Right lobe of liver (tissue), 6 donors: Measurements from ENCODE around the gene TEDC2. TPM values are rescaled to one million over a fixed set of nuclear protein-coding genes. Genes with fewer than 3 reads are reported as not detected.

ENCODE experiments used
- ATAC-seq, 4 donors: fragments of 200-7000 bp; cut with Tn5 transposase; one replicate each; pipeline ENCODE4 v1.9.1; 2020; ENCODE audit warnings: mild to moderate bottlenecking in 4 of 4, moderate library complexity in 4 of 4
- DNase-seq, 3 donors: peaks; one replicate each; pipeline ENCODE4 v3.0.0-alpha.2; 2020
- H3K27ac ChIP-seq, 3 donors: fragments of 200-600 bp; one replicate each; pipeline ENCODE4 v1.8.0; 2022
- H3K27me3 ChIP-seq, 2 donors: fragments of 200-600 bp; one replicate each; pipeline ENCODE4 v1.8.0; 2022
- H3K36me3 ChIP-seq, 4 donors: fragments of 200-600 bp; sonication (generic) in 1 of 4; one replicate each; pipeline versions ENCODE4 v1.5.1 to v1.8.0; 2017 to 2022; ENCODE audit warnings: control low read depth in 1 of 4
- H3K4me1 ChIP-seq, 4 donors: fragments of 200-600 bp; sonication (generic) in 1 of 4; one replicate each; pipeline versions ENCODE4 v1.5.1 to v1.8.0; 2017 to 2022; ENCODE audit warnings: control low read depth in 1 of 4
- H3K4me3 ChIP-seq, 3 donors: fragments of 200-600 bp; one replicate each; pipeline ENCODE4 v1.8.0; 2022
- H3K9me3 ChIP-seq, 4 donors: fragments of 200-600 bp; sonication (generic) in 1 of 4; one replicate each; pipeline versions ENCODE4 v1.5.1 to v1.8.0; 2017 to 2022; ENCODE audit warnings: control low read depth in 1 of 4
- POLR2A ChIP-seq: fragments of 450-650 bp; IDR thresholded peaks from one replicate; pipeline ENCODE4 v1.6.1; 2017; ENCODE audit warnings: antibody characterized with exemption, mild to moderate bottlenecking
- WGBS: methylation state at CpG from one replicate; pipeline ENCODE4 v1.1.6; 2018; ENCODE audit warnings: low coverage, low lambda C conversion rate; ENCODE audit not compliant: insufficient coverage; ENCODE audit errors: missing lambda C conversion rate; 5-methylcytosine and 5-hydroxymethylcytosine counted together
- intact Hi-C, 2 donors: fragments of 100-400 bp; cut with DNase I; formaldehyde crosslinking; loops; one replicate each; pipeline versions ENCODE4 v1.11.2 to v1.14.1; 2022
- total RNA-seq, 6 experiments: library from RNA; depleted of rRNA in 2 of 6; stranded (reverse); fragments of >200 nt in 2 of 6; fragmentation: NEBNext Ultra II Directional in 3 of 6; extraction: Animal tissue kit (Norgen Biotek cat#: 25700) in 3 of 6; gene quantifications; one replicate each; pipeline versions ENCODE4 v1.1.0 to v1.2.4, GENCODE V29; 2016 to 2023
- TF ChIP-seq, protein P1 (sequence below), 4 donors: fragments of 200-600 bp in 3 of 4; fragments of 450-650 bp in 1 of 4; IDR thresholded peaks; one replicate each; pipeline versions ENCODE4 v1.5.1 to v1.8.0; 2016 to 2022; ENCODE audit warnings: antibody characterized with exemption in 4 of 4, mild to moderate bottlenecking in 2 of 4
- donor health status: DM: no; HTN: yes; CAD: no.
- donor health status: DM: no; HTN: no; CAD: no.
- donor health status: DM: no; HTN: no; CAD: no.
- donor health status: DM: no; HTN: yes; CAD: no.
- donor health status: DM: no; HTN: yes; CAD: no.

The TEDC2 gene
- total RNA-seq, 6 experiments from 2014 or later, result 0.35 to 2.8 (median 0.87) TPM

GRCh38 chr16:2460916-2461315 is 1.0 kb downstream of the TEDC2 start:
- intact Hi-C loops, result no loop called here
- Histone ChIP-seq H3K36me3 (no peaks in the 10 kb centered on the region), H3K4me1 (peaks cover 0 to 9% (median 0%) of the 10 kb centered on the region in 4 donors), H3K27me3 (no peaks in the 10 kb centered on the region), H3K4me3 (no peak overlapping the region), H3K27ac (no peak overlapping the region), H3K9me3 (no peaks in the 10 kb centered on the region)
- peak in 1 of 3 donors; percentile 48 for DNase-seq
- TF ChIP-seq, protein P1, sequence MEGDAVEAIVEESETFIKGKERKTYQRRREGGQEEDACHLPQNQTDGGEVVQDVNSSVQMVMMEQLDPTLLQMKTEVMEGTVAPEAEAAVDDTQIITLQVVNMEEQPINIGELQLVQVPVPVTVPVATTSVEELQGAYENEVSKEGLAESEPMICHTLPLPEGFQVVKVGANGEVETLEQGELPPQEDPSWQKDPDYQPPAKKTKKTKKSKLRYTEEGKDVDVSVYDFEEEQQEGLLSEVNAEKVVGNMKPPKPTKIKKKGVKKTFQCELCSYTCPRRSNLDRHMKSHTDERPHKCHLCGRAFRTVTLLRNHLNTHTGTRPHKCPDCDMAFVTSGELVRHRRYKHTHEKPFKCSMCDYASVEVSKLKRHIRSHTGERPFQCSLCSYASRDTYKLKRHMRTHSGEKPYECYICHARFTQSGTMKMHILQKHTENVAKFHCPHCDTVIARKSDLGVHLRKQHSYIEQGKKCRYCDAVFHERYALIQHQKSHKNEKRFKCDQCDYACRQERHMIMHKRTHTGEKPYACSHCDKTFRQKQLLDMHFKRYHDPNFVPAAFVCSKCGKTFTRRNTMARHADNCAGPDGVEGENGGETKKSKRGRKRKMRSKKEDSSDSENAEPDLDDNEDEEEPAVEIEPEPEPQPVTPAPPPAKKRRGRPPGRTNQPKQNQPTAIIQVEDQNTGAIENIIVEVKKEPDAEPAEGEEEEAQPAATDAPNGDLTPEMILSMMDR (IDR thresholded peaks at IDR 0.05), result no peak
- TF ChIP-seq POLR2A, result no peak
- ATAC-seq, result no peak
- no CpG with 5 or more reads among the region's 13 CpGs for WGBS

GRCh38 chr16:2462031-2462866 is 2.3 kb downstream of the TEDC2 start:
- Histone ChIP-seq H3K36me3 (no peaks in the 10 kb centered on the region), H3K27ac (no peak overlapping the region), H3K4me1 (peaks cover 0 to 9% (median 0%) of the 10 kb centered on the region in 4 donors), H3K9me3 (no peaks in the 10 kb centered on the region), H3K27me3 (no peaks in the 10 kb centered on the region), H3K4me3 (no peak overlapping the region)
- intact Hi-C loops, result no loop called here
- 83% methylated on average over 1 of the region's 23 CpGs for WGBS
- ATAC-seq (no peak), DNase-seq (no peak)
- TF ChIP-seq POLR2A, result no peak
- TF ChIP-seq, protein P1 (IDR thresholded peaks at IDR 0.05), result no peak

DNA sequence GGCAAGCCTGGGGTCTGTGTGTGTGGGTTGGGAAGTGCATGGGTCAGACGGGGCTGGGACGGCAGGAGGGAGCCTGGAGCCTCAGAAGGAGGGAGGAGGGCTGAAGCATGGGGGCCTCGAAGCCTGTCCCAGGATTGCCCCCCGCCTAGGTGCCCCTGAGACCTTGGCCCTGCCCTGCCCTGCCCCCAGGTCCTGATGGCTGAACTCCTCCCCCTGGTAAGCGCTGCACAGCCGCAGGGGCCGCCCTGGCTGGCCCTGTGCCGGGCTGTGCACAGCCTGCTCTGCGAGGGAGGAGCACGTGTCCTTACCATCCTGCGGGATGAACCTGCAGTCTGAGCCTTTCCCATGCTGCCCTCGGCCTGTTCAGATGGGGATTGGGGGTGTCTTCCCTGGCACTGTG is 4.4 kb downstream of the TEDC2 start:
- no peak for ATAC-seq

DNA sequence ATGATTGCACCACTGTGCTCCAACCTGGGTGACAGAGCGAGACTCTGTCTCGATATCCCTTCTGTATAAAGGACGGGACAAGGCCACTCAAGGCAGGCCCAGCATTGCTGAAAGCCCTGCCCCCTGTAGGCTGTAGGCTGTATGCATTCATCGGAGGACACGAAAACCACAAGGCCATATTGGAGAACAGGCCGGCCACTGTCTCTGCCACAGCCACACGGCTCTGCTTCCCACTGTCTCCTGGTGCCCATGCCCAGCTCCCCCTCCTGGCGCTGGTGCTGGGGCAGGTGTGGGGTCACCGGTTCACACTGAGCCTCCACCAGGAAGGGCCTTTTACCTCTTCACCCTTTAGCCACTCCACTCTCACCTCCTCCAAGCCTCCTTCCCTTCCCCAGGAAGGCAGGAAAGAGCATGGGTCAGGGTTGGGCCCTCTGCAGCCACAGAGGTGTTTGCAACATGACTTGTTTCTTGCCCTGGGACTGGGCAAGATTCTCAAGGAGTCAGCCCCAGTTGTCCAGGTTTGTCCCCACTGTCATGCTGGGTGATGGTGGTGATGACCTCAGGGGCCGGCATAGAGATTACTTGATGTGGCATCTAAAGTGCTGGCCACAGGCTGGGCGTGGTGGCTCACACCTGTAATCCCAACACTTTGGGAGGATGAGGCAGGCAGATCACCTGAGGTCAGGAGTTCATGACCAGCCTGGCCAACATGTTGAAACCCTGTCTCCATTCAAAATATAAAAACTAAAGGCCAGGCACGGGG is 5.9 kb downstream of the TEDC2 start:
- Histone ChIP-seq H3K36me3 (no peaks in the 10 kb centered on the region), H3K27me3 (no peaks in the 10 kb centered on the region), H3K4me3 (no peak overlapping the region), H3K9me3 (no peaks in the 10 kb centered on the region), H3K27ac (no peak overlapping the region), H3K4me1 (peaks cover 0 to 23% (median 0%) of the 10 kb centered on the region in 4 donors)
- 71% methylated on average over 2 of the region's 12 CpGs for WGBS
- no peak for DNase-seq
- no peak for ATAC-seq
- no peak for TF ChIP-seq POLR2A
- TF ChIP-seq, protein P1 (IDR thresholded peaks at IDR 0.05), result peak in 1 of 4 donors; percentile 5
- intact Hi-C loops, result no loop called here

More for the DNA sequence above, 4.4 kb downstream of the TEDC2 start:
- peaks cover 0 to 26% (median 0%) of the 10 kb centered on the region in 4 donors for H3K4me1 ChIP-seq
- H3K36me3 ChIP-seq, result no peaks in the 10 kb centered on the region
- no peaks in the 10 kb centered on the region for H3K27me3 ChIP-seq
- H3K9me3 ChIP-seq, result no peaks in the 10 kb centered on the region
- DNase-seq, result peak in 1 of 3 donors; percentile 44
- H3K27ac ChIP-seq, result no peak overlapping the region
- TF ChIP-seq POLR2A, result no peak
- TF ChIP-seq, protein P1 (IDR thresholded peaks at IDR 0.05), result no peak
- WGBS, result no CpG with 5 or more reads among the region's 12 CpGs
- no peak overlapping the region for H3K4me3 ChIP-seq
- intact Hi-C loops, result no loop called here
